NCI-H345 (cell line): ENCODE measurements around the gene PEAR1.

Source experiments
- DNase-seq: peaks from one replicate; lab custom pipeline; 2025; lab: John Stamatoyannopoulos, UW

Gene PEAR1

GRCh38 chr1:156936721-156937220 is 43.3 kb downstream of the PEAR1 start:
- no peak for DNase-seq

- DNase-seq: no peak
These were observed 44.4 kb downstream of the PEAR1 start for GRCh38 chr1:156937883-156938282.

- DNase-seq: no peak
These were observed 45.3 kb downstream of the PEAR1 start for GRCh38 chr1:156938813-156939212.

GRCh38 chr1:156939786-156940334 is 46.3 kb downstream of the PEAR1 start:
- no peak for DNase-seq

GRCh38 chr1:156941675-156942074 is 48.2 kb downstream of the PEAR1 start:
- DNase-seq: no peak

- DNase-seq: no peak
These were observed 48.7 kb downstream of the PEAR1 start for GRCh38 chr1:156942176-156942575.

- no peak for DNase-seq
These were observed 49.1 kb downstream of the PEAR1 start for GRCh38 chr1:156942576-156942975.

GRCh38 chr1:156943756-156944155 is 50.2 kb downstream of the PEAR1 start:
- DNase-seq: no peak

GRCh38 chr1:156944268-156944667 is 50.8 kb downstream of the PEAR1 start:
- DNase-seq: no peak

- DNase-seq: no peak
These were observed 51.3 kb downstream of the PEAR1 start for GRCh38 chr1:156944848-156945247.

- peak; percentile 59 for DNase-seq
These were observed 52.6 kb downstream of the PEAR1 start for GRCh38 chr1:156945881-156946661.

GRCh38 chr1:156947127-156947526 is 53.6 kb downstream of the PEAR1 start:
- DNase-seq: no peak

- DNase-seq: no peak
These were observed 54.5 kb downstream of the PEAR1 start for GRCh38 chr1:156947818-156948525.

- no peak for DNase-seq
These were observed 55.2 kb downstream of the PEAR1 start for GRCh38 chr1:156948708-156949107.

GRCh38 chr1:156949127-156949526 is 55.6 kb downstream of the PEAR1 start:
- DNase-seq: no peak

- DNase-seq: no peak
These were observed 57.9 kb downstream of the PEAR1 start for GRCh38 chr1:156951371-156951770.

GRCh38 chr1:156953571-156953970 is 60.1 kb downstream of the PEAR1 start:
- DNase-seq: no peak

- DNase-seq: no peak
These were observed 62.8 kb downstream of the PEAR1 start for GRCh38 chr1:156956333-156956732.

- DNase-seq: no peak
These were observed 64.1 kb downstream of the PEAR1 start for GRCh38 chr1:156957634-156958033.

GRCh38 chr1:156958247-156958714 is 64.8 kb downstream of the PEAR1 start:
- DNase-seq: no peak

GRCh38 chr1:156959414-156959813 is 65.9 kb downstream of the PEAR1 start:
- DNase-seq: no peak

GRCh38 chr1:156959925-156960324 is 66.4 kb downstream of the PEAR1 start:
- no peak for DNase-seq

- no peak for DNase-seq
These were observed 68.2 kb downstream of the PEAR1 start for GRCh38 chr1:156961709-156962108.
